ENCODE data around the gene MRPL52.
"Not testable (repeated sequence)": the region's sequence is repeated elsewhere in the genome, so short reads cannot be mapped to it uniquely, and the experiment has no call there.

The MRPL52 gene

GRCh38 chr14:22846811-22847307, 17.2 kb downstream of the MRPL52 start:
- DNase-seq (ENCODE audit: extremely low read depth, insufficient read length) = no peak
- no peak for TF ChIP-seq CTCF (IDR thresholded peaks at IDR 0.05; ENCODE audit: insufficient read depth, low read length, poor library complexity, severe bottlenecking)
- no peak overlapping the region for H3K4me3 ChIP-seq (replicated peaks; ENCODE audit: low read depth, low read length)
- no peaks in the 10 kb centered on the region; the same call in 1 of the 2 replicates for H3K27me3 ChIP-seq (replicated peaks; ENCODE audit: control insufficient read depth, insufficient read depth, low read length)
- no peaks in the 10 kb centered on the region for H3K36me3 ChIP-seq (ENCODE audit: control insufficient read depth, insufficient read depth, low read length)

- no peak overlapping the region for H3K4me3 ChIP-seq (replicated peaks; ENCODE audit: low read depth, low read length)
- H3K27me3 ChIP-seq (replicated peaks; ENCODE audit: control insufficient read depth, insufficient read depth, low read length) = no peaks in the 10 kb centered on the region; the same call in 1 of the 2 replicates
- no peak for DNase-seq (ENCODE audit: extremely low read depth, insufficient read length)
- no peak for TF ChIP-seq CTCF (IDR thresholded peaks at IDR 0.05; ENCODE audit: insufficient read depth, low read length, poor library complexity, severe bottlenecking)
- H3K36me3 ChIP-seq (ENCODE audit: control insufficient read depth, insufficient read depth, low read length) = no peaks in the 10 kb centered on the region
Measured at GRCh38 chr14:22847661-22848341, 18.1 kb downstream of the MRPL52 start.

GRCh38 chr14:22848351-22849164, 18.9 kb downstream of the MRPL52 start:
- no peak for DNase-seq (ENCODE audit: extremely low read depth, insufficient read length)
- no peaks in the 10 kb centered on the region; the same call in 1 of the 2 replicates for H3K27me3 ChIP-seq (replicated peaks; ENCODE audit: control insufficient read depth, insufficient read depth, low read length)
- no peak for TF ChIP-seq CTCF (IDR thresholded peaks at IDR 0.05; ENCODE audit: insufficient read depth, low read length, poor library complexity, severe bottlenecking)
- no peak overlapping the region for H3K4me3 ChIP-seq (replicated peaks; ENCODE audit: low read depth, low read length)
- H3K36me3 ChIP-seq (ENCODE audit: control insufficient read depth, insufficient read depth, low read length) = no peaks in the 10 kb centered on the region

GRCh38 chr14:22849212-22849819, 19.6 kb downstream of the MRPL52 start:
- no peak overlapping the region for H3K4me3 ChIP-seq (replicated peaks; ENCODE audit: low read depth, low read length)
- no peak for DNase-seq (ENCODE audit: extremely low read depth, insufficient read length)
- no peaks in the 10 kb centered on the region; the same call in 1 of the 2 replicates for H3K27me3 ChIP-seq (replicated peaks; ENCODE audit: control insufficient read depth, insufficient read depth, low read length)
- no peaks in the 10 kb centered on the region for H3K36me3 ChIP-seq (ENCODE audit: control insufficient read depth, insufficient read depth, low read length)
- TF ChIP-seq CTCF (IDR thresholded peaks at IDR 0.05; ENCODE audit: insufficient read depth, low read length, poor library complexity, severe bottlenecking) = no peak

GRCh38 chr14:22850944-22851764, 21.5 kb downstream of the MRPL52 start:
- TF ChIP-seq CTCF (IDR thresholded peaks at IDR 0.05; ENCODE audit: insufficient read depth, low read length, poor library complexity, severe bottlenecking) = no peak
- no peak for DNase-seq (ENCODE audit: extremely low read depth, insufficient read length)
- no peak overlapping the region for H3K4me3 ChIP-seq (replicated peaks; ENCODE audit: low read depth, low read length)
- no peaks in the 10 kb centered on the region for H3K36me3 ChIP-seq (ENCODE audit: control insufficient read depth, insufficient read depth, low read length)
- no peaks in the 10 kb centered on the region; the same call in 1 of the 2 replicates for H3K27me3 ChIP-seq (replicated peaks; ENCODE audit: control insufficient read depth, insufficient read depth, low read length)

- not testable (repeated sequence) for DNase-seq (ENCODE audit: extremely low read depth, insufficient read length); H3K4me3 ChIP-seq (replicated peaks; ENCODE audit: low read depth, low read length); H3K27me3 ChIP-seq (replicated peaks; ENCODE audit: control insufficient read depth, insufficient read depth, low read length); H3K36me3 ChIP-seq (ENCODE audit: control insufficient read depth, insufficient read depth, low read length)
Measured at GRCh38 chr14:22852178-22852577, 22.5 kb downstream of the MRPL52 start.

Data from GM06990 (cell line).